Transverse colon (tissue), 3 donors: ENCODE data around the gene CTSL.

Source experiments
- EP300 ChIP-seq: sonication (generic); formaldehyde crosslinking; IDR thresholded peaks from one replicate; pipeline ENCODE4 v1.6.1; 2017; ENCODE audit warnings: antibody characterized with exemption, low read depth
- TF ChIP-seq, protein P1 (sequence below), 5 experiments: fragments of 200-600 bp in 3 of 5; fragments of 450-650 bp in 2 of 5; sonication (generic) in 3 of 5; IDR thresholded peaks; 1 replicate in 2 of 5; 2 replicates in 3 of 5; pipeline ENCODE4 v1.5.1; 2016 to 2017; ENCODE audit warnings: antibody characterized with exemption in 5 of 5, inconsistent platforms in 3 of 5, mild to moderate bottlenecking in 2 of 5, moderate library complexity in 1 of 5

DNA sequence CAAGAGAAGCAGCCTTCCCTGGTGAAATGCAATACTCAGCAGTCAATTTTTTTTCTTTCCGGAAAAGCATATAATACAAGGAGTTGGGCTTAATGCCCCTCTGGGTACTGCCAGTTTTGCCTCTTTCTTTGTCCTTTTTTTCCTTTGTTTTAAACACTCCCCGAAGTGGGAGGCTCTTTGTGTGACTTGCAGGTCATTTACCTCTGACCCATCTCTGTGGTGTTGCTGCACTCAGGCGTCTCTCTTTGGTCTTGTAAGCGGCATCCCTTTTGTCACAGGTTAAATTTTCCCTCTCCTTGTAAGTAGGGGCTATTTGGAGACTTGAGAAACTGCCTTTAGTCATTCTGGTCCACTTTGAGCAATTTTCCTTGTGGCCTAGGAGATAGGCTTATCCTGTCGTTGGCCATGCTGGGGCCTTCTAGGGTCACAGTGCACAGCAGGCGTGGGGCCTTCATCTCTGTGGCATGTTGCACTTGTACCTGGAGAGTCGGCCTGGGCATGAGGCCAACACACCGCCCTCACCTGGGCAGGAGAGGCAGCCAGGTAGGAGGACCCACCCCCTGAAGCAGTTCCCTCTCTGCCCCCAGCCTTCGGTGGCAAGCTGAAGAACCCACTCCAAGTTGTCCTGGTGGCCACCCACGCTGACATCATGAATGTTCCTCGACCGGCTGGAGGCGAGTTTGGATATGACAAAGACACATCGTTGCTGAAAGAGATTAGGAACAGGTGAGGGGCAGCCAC, 27.7 kb upstream of the CTSL start:
- TF ChIP-seq, protein P1, sequence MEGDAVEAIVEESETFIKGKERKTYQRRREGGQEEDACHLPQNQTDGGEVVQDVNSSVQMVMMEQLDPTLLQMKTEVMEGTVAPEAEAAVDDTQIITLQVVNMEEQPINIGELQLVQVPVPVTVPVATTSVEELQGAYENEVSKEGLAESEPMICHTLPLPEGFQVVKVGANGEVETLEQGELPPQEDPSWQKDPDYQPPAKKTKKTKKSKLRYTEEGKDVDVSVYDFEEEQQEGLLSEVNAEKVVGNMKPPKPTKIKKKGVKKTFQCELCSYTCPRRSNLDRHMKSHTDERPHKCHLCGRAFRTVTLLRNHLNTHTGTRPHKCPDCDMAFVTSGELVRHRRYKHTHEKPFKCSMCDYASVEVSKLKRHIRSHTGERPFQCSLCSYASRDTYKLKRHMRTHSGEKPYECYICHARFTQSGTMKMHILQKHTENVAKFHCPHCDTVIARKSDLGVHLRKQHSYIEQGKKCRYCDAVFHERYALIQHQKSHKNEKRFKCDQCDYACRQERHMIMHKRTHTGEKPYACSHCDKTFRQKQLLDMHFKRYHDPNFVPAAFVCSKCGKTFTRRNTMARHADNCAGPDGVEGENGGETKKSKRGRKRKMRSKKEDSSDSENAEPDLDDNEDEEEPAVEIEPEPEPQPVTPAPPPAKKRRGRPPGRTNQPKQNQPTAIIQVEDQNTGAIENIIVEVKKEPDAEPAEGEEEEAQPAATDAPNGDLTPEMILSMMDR (IDR thresholded peaks at IDR 0.05): no peak
- no peak for TF ChIP-seq EP300
